Measurements from ENCODE around the gene CHMP6.

CHMP6 gene

DNA sequence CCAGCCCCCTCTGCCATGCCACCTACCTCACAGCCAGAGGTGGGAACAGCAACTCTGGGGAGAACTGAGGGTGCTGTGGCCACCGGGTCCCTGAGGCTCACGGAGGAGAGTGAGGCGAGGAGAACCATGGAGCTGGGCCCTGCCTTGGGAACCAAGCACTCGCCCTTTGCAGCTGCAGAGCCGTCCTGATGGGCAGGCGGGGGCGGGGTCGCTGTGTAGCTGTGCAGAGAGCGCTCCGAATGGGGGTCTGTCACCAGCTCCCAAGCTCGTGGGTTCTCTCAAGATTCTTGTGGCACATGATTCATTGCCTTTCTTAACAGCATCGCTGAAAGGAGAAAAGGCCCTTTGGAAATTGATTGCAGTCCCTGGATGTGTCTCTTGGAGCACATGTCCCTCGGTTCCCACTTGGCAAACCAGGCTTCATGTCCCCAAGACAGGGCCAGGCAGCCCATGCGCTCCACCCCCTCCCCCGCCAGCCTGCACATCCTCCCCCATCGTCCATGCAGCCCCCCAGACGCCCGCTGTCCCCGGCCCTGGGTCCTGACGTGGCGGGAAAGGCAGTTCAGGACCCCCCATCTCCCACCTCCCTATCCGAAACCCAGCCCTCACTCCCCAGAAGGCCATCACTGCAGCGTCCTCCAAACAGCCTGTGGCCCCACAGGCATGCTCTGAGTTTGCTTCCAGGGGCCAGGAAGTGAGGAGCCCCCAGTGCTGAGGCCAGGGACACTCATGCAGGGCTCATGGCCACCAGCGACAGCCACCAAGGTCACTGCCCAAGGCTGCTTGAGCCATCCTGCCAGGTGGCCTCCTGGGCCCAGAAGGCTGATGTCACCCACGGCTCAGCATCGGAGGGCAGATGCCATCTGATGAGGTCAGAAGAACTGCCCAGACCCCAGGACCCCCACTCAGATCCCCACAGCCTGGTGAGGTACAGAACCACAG lies 20.6 kb upstream of the CHMP6 start:
- DNase-seq (ENCODE audit: low read depth, low spot score): no peak

DNA sequence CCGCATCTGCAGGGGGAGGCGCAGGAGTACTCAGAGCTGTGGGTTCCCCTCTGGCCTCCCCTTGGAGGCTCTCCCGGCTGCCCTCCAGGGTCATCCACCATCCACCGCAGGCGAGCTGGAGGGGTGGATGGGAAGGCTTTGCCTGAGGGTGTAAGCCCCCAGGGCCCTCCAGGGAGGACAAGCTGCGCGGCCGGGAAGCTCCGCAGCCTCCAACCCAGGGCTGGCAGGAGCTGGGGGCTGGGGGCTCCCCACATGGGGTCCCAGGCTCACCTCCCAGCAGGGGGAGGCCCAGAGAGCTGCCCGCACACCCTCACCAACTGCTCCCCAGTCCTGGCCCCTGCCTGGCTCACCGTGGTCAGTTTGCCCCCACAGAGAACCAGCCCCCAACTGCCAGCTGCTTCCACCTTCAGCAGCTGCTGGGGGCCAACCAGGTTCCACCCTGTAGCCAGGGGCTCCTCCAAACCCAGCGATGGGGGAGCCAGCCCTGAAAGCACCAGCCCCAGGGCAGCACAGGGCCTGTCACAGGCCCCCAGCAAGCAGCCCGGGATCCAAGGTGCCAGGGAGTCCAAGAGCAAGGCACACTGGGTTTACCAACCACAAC lies 19.8 kb upstream of the CHMP6 start:
- no peak for DNase-seq (ENCODE audit: low read depth, low spot score)

DNA sequence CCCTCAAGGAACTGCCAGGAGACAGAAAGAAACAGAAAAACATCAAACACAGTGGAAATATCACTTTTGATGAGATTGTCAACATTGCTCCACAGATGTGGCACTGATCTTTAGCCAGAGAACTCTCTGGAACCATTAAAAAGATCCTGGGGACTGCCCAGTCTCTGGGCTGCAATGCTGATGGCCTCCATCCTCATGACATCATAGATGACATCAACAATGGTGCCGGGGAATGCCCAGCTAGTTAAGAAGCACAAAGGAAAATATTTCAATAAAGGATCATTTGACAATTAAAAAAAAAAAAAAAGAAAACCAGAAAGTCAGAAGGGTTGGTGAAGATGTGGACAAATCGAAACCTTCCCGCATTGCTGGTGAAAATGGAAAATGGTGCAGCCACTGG lies 14.9 kb upstream of the CHMP6 start:
- no peak for DNase-seq (ENCODE audit: low read depth, low spot score)

DNA sequence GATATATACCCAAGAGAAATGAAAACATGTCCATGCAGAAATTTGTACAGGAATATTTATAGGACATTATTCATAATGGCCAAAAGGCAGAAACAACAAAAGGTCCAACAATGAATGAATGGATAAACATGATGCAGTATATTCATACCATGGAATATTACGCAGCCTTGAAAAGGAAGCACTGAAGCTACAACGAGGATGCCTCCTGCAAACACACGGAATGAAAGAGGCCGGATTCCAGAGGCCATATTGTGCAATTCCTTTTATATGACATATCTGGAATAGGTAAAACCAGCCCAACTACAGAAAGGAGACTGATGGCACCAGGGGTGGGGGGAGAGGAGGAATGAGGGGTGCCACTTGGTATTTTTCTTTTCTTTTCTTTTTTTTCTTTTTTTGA lies 14.5 kb upstream of the CHMP6 start:
- no peak for DNase-seq (ENCODE audit: low read depth, low spot score)

DNA sequence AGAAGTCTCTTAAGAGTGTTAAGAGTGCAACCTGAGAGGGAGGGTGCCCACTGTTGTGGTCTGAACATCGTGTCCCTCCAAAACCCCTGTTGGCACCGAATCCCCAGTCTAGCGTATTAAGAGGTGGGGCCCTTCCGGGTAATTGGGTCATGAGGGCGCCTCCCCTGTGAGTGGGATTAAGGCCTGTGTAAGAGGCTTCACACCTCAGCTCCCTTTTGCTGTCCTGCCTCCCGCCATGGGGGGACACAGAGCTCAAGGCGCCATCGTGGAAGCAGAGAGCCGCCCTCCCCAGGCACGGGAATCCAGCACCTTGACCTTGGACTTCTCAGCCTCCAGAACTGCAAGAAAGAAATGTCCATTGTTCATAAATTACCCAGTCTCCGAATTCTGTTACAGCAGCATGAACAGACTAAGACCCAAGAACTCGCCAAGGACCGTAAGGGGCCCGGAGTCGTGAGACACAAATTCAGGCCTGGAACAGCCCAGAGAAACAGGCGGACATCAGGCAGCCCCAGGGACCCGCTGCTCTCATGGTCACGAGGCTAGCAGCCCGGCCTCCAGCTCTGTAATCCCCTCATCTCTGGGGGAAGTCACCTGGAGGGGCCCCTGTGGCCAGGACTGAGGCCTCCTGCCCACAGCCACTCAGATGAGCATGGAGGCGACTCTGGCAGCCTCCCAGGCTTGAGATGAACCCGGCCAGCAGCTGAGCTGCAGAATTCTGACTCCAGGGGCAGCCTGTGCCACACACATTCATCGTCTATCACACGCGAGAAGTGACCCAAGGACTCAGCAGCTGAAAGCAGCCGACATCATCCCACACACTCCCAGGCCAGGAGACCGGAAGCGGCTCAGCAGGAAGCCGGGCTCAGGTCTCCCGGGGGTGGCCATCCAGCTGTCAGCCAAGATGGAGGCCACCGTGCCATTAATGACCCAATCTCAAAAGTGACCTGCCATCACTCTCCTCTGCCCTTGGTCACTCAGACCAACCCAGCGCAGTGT lies 12.8 kb upstream of the CHMP6 start:
- DNase-seq (ENCODE audit: low read depth, low spot score): no peak

DNA sequence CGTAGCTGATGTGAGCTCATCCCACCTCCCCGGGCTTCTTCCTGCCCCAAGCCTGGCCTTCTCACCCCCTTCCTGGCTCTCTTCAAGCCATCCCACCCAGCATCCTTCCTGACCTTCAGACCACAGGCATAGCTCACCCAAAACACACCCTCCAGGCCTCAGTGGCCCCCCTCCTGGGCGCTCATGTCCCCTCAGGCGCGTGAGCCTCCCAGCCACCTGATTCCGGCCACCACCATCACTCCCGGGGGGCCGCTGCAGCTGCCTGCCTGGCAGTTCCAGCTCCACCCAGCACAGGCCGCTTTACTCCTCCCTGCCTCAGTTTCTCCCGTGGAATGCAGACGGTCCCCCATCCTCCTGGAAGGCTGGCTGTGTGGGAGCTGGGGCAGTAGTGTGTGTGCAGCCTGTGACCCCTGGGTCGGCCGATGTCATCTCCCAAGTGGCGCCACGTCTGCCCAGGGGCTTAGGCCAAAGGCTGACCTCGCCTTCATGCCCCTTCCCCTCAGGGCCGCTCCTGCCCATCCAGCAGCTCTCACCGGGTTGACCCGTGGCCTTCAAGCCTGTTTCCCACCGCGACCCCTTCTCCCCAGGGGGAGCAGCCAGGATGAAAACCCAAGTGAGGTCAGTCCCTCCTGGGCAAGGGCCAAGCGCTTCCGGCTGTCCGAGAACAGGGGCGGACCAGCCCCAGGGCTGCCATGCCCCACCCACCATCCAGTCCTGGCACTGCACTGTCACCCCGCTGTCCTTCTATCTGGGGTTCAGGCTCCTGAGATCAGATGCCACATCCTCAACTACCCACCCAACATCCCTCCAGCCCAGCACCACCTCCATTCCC lies 11.9 kb upstream of the CHMP6 start:
- no peak for DNase-seq (ENCODE audit: low read depth, low spot score)

DNA sequence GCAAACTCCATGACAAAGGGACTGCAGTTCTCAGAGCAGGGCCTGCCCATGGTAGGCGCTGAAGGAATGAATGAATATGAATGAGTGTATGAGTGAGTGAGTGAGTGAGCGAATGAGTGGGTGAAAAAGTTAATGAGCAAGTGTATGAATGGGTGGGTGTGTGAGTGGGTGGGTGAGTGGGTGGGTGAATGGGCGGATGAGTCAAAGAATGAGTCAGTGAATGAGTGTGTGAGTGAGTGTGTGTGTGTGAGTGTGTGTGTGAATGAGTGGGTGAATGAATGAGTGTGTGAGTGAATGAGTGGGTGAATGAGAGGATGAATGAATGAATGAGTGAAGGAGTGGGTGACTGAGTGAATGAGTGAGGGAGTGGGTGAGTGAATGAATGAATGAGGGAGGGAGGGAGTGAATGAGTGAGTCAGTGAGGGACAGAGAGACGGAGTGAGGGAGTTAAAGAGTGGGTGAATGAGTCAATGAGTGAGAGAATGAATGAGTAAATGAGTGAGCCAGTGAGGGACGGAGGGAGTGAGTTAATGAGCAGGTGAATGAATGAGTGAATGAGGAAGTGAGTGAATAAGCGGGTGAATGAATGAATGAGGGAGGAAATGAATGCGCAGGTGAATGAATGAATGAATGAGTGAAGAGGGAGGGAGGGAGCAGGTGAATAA lies 11.1 kb upstream of the CHMP6 start:
- no peak for DNase-seq (ENCODE audit: low read depth, low spot score)

DNA sequence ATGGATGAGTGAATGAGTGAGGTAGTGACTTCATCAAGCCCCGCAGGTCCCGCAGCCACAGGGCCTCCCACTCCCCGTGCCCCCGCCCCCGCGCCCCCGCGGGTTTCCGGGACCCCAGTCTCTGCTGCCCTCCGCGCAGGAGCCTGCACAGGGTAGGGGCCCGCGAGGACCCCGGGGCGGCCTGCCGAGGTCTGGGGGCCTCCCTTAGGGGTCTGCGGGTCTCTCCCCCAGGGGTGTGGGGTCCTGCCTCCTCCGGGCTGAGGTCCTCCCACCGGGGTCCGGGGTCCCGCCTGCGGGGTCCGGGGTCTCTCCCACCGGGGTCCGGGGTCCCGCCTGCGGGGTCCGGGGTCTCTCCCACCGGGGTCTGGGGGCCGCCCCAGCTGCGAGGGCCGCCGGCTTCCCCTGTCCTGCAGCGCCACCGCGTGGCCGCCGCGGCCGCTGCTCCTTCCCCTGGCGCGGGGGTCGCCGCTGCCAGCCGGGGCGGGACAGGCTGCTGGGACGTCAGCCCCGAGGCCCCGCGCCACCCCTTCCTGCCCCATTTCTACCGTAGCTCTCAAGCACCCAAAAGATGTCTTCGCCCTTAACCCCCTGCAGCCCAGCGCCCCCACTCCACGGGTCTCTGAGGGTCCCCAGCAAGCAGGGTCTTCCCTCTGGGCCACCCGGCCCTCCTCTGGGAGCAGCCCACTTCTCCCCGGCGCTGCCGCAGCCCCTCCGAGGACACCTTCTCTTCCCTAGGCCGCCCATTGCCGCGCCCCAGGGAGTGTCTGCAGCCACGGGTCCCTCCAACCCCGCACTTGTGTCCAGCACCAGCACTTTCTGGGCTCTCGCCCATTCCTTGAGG lies 10.4 kb upstream of the CHMP6 start:
- DNase-seq (ENCODE audit: low read depth, low spot score): no peak

DNA sequence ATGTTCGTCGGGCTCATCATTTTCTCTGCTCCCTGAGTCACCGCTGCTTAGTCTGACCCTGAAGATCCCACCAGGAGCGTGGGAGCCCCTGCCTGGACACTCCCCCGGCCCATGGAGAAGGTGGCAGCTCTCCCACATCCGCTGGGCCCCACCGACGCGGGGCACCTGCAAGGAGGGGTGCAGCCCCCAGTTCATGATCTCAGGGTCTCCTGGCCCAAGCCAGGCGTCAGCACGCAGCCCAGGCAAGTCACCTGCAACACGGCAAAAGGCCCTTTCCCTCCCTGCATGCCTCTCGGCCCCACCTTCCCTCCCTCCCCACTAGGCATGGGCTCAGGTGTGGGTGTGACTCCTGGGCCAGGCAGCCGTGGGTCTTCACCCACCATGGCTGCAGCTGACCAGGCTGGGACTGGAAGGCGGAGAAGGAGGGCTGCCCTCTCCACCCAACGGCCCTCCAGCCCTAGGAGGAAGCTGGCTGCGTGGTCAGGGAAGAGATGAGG lies 9.7 kb upstream of the CHMP6 start:
- no peak for DNase-seq (ENCODE audit: low read depth, low spot score)

DNA sequence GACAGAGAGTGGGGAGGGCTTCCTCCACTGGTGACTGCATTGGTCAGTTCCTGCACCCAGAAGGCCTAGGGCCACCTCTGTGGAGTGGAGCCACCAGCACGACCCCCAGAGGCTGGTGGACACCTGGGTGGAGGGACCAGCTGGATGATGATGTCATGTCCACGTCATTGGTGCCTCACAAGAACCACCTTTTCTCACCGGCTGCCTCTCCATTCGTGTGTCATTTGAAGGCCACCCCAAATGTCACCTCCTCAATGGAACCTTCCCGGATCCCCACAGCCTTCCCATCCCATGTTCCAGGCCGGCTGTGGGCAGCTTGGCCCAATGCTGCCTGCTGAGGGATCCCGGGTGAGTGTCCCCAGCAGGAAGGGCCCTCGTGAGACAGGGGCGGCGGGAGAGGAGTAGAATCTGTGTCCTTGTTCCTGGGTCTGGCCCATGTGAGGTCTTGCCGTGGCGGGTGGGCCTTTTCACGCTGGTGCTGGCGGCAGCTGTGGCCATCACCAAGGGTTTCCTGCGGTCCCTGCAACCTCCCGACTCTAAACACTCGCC lies 9.1 kb upstream of the CHMP6 start:
- DNase-seq (ENCODE audit: low read depth, low spot score): no peak

DNA sequence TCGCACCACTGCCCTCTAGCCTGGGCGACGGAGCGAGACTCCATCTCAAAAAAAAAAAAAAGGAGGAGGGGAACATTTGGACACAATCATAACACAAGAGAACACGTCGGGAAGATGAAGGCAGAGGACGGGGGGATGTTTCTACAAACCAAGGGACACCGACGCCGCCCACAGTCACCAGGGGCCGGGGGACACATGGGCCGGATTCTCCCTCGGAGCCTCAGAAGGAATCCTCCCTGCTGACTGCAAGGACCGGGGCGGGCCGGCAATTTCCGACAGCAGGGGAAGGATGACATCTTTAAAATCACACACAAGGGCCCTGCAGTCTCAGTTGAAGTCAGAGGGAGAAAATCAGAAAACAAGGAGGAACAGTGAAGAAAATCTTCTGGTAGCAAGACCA lies 8.1 kb upstream of the CHMP6 start:
- DNase-seq (ENCODE audit: low read depth, low spot score): no peak

DNA sequence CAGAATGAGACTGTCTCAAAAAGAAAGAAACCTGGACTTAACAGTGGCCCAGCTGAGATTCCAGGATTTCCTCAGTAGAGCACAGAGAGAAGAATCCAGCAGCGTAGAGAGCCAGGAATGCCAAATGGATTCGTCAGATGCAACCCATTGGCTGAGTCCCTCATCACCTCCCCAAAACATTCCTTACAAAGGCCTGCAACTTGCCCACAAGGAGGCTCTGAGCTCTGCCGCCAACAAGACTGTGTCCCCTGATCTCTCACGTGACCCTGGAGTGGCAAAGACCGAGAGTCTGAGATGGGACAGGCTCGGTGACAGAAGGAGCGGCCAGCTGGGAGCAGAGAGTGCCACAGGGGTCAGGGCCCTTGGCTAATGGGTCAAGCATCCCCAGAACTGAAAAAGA lies 6.9 kb upstream of the CHMP6 start:
- no peak for DNase-seq (ENCODE audit: low read depth, low spot score)

DNA sequence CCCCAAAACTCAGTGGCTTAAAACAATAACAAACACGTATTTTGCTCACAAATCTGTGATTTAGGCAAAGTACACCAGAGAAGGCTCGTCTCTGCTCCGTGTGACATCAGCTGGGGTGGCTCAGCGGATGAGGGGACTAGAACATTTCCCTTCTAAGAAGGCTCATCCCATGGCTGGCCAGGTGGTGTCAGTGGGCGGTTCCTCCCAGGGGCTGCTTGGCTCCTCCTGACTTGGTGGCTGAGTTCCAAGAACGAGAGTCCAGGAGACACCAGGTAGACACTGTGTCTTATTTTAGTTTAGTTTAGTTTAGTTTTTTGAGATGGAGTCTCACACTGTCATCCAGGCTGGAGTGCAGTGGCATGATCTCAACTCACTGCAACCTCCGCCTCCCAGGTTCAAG lies 5.6 kb upstream of the CHMP6 start:
- DNase-seq (ENCODE audit: low read depth, low spot score): no peak

DNA sequence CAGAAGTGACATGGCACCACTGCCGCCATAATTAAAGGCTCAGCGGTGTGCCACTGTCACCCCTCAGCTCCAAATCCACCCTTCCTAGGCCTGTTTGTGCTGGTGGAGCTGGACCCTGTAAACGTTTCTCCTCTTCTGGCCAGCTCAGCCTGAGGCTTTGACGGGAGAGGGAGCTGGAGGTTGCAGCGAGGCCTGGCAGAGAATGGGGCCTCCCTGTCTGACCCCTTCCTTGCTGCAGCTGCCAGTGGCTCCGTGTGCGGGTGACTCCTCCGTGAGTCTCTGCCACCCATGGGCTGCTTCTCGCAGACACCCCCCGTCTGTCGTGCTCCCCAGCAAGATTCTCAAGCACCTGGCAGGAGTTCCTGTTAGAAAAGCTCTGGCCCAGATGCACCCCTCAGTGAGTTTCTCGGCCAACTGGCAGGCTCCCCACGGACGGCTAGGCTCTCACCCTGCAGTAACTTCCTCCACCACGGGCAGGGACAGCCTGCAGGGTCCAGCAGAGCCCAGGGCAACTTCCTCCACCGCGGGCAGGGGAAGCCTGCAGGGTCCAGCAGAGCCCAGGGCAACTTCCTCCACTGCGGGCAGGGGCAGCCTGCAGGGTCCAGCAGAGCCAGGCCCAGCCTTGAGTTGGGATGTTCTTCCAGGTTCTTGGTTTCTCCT lies 4.7 kb upstream of the CHMP6 start:
- DNase-seq (ENCODE audit: low read depth, low spot score): no peak

DNA sequence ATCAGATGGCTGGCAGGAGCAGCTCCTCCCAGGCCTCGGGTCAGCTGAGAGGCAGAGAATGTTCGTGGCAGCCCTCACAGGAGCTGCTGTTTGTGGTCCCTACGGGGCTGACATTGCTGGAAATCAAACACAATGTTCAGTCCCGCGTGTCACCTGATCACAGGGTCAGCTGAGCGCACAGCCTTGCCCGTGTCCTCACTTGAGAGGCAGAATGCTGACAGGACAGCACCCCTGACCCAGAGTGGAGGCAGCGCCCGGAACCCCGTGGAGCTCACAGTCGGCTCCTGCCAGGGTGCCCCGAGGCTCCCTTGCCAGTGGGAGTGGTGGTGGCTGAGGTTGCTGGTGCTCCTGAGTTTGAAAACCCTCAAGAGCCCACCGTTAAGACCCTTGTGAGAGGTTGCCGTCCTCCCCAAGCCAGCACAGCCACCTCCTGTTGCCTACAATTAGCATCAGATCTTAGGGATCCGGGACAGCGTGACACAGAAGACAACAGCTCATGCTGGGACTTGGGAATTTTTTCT lies 3.6 kb upstream of the CHMP6 start:
- no peak for DNase-seq (ENCODE audit: low read depth, low spot score)

DNA sequence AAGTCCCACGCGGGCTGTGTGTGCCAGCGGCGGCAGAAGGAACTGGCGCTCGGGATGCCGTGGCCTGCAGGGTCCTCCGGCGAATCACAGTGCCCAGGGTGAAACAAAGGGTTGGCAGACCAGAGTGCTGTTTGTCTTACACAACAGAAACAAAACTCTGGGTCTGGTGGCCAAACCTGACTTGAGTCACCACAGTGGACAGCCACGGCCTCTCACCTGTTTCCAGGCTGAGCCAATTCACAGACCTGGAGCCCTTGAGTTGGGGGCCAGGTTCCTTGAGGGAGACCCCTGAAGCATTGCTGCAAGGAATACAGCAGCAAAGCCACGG lies 2.1 kb upstream of the CHMP6 start:
- no peak for DNase-seq (ENCODE audit: low read depth, low spot score)

DNA sequence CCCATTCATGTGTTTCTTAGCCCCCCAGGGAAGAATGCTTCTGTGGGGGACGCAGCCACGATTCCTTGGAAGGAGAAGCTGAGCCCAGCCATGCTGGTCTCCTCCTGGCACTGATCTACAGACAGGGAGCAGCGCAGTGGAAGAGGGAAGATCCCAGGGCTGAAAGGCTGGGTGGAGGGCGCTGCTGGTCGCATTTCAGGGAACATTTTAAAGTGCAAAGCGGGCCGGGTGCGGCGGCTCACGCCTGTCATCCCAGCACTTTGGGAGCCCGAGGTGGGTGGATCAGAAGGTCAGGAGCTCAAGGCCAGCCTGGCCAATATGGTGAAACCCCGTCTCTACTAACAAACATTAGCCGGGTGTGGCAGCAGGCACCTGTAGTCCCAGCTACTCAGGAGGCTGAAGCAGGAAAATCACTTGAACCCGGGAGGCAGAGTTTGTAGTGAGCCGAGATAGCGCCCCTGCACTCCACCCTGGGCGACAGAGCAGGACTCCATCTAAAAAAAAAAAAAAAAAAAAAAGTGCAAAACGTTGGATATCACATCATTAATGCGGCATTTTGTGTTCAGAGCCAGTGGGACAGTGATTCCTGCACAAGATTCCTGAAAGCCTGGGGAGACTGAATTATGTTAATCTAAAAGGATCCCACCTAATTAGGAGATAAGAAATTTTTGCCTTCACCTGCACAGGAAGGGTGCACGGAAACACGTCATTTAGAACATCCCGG lies 558 bp upstream of the CHMP6 start:
- DNase-seq (ENCODE audit: low read depth, low spot score): no peak
